ENCODE data around the gene CLCN6.

GRCh38 chr1:11854519-11854918 lies 48.5 kb downstream of the CLCN6 start:
- no peak for TF ChIP-seq YY1 (IDR thresholded peaks at IDR 0.05)
- no peak for TF ChIP-seq CTCF (IDR thresholded peaks at IDR 0.05; ENCODE audit: low read depth, low read length, missing input control)
- TF ChIP-seq ATF3 (IDR thresholded peaks at IDR 0.05), result no peak
- TF ChIP-seq TAF1 (conservative IDR thresholded peaks at IDR 0.05), result no peak
- no peak for TF ChIP-seq HNF4G (IDR thresholded peaks at IDR 0.05)
- no peak for TF ChIP-seq RAD21 (IDR thresholded peaks at IDR 0.05)
- TF ChIP-seq REST (IDR thresholded peaks at IDR 0.05), result no peak
- no peak for TF ChIP-seq GABPA (IDR thresholded peaks at IDR 0.05 in 1 of 2, conservative IDR thresholded peaks at IDR 0.05 in 1 of 2)
- no peak for TF ChIP-seq MAX (IDR thresholded peaks at IDR 0.05)
- no peak for TF ChIP-seq EGR1 (IDR thresholded peaks at IDR 0.05; ENCODE audit: low read depth in 2 of 2)
- no peak for TF ChIP-seq HNF4A (conservative IDR thresholded peaks at IDR 0.05)
- no peak for TF ChIP-seq FOXA1 (IDR thresholded peaks at IDR 0.05)
- TF ChIP-seq SP1 (IDR thresholded peaks at IDR 0.05), result no peak

Data from liver (tissue), 3 donors.